LNCAP (cell line): ENCODE results near the gene PLOD3.

ENCODE experiments used
- TF ChIP-seq, protein P1 (sequence below): fragments of 450-650 bp; IDR thresholded peaks from 2 replicates; pipeline ENCODE4 v1.5.1; 2017; ENCODE audit warnings: mild to moderate bottlenecking

Gene PLOD3

DNA sequence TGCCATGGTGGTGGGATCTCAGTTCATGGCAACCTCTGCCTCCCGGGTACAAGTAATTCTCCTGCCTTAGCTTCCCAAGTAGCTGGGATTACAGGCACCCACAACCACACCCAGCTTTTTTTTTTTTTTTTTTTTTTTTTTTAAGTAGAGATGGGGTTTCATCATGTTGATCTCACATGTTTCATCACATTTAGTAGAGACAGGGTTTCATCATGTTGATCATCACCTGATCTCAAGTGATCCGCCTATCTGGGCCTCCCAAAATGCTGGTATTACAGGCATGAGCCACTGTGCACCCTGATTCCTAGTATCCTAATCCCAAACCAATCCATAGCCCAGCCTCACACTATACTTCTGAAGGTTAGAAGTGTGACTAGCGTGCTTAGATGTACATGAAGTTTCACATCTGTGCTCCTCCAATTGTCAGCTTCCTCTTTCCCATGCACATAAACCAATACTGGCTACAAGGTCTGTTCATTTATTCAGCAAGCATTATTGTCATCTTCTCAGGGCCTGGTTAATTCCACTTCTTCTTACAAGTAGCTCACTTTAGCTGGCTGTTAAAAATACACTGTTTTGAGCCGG is 30.4 kb downstream of the PLOD3 start:
- TF ChIP-seq, protein P1, sequence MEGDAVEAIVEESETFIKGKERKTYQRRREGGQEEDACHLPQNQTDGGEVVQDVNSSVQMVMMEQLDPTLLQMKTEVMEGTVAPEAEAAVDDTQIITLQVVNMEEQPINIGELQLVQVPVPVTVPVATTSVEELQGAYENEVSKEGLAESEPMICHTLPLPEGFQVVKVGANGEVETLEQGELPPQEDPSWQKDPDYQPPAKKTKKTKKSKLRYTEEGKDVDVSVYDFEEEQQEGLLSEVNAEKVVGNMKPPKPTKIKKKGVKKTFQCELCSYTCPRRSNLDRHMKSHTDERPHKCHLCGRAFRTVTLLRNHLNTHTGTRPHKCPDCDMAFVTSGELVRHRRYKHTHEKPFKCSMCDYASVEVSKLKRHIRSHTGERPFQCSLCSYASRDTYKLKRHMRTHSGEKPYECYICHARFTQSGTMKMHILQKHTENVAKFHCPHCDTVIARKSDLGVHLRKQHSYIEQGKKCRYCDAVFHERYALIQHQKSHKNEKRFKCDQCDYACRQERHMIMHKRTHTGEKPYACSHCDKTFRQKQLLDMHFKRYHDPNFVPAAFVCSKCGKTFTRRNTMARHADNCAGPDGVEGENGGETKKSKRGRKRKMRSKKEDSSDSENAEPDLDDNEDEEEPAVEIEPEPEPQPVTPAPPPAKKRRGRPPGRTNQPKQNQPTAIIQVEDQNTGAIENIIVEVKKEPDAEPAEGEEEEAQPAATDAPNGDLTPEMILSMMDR, result no peak

DNA sequence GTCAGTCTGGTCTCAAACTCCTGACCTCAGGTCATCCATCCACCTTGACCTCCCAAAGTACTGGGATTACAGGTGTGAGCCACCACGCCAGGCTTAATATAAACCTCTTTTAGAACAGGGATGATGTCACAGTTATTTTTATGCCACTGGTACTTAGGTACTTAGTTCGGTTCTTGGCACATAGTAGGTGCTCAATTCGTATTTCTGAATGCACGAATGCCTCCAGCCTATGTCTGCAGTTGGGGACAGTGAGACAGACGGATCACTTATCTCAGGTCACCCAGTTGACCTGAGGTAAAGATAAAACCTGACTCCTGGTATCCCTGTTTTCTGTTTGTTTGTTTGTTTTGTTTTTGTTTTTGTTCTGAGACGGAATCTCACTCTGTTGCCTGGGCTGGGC is 31.2 kb downstream of the PLOD3 start:
- TF ChIP-seq, protein P1, result no peak

DNA sequence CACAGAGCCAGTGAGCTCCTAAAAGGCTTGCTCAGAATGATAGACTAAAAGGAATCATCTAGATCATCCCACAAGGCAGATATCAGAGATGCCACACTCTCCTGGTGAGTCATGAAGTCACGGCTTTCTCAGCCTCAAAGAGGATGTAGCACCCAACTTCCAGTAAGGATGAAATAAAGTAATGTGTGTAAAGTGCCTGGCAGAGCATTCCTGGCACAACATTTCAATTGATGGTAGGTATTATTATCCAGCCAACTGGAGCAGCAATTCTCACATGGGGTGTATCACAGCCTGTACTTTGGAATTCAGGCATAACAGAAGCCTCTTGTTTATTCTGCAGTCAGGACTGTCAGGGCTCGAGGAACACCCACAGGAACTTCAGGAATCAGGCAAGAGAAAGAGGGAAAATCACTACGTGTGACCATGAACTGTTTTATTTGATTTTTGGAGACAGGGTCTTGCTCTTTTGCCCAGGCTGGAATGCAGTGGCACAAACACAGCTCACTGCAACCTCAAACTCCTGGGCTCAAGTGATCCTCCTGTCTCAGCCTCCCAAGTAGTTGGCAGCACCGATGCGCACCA is 32.0 kb downstream of the PLOD3 start:
- TF ChIP-seq, protein P1, result no peak

DNA sequence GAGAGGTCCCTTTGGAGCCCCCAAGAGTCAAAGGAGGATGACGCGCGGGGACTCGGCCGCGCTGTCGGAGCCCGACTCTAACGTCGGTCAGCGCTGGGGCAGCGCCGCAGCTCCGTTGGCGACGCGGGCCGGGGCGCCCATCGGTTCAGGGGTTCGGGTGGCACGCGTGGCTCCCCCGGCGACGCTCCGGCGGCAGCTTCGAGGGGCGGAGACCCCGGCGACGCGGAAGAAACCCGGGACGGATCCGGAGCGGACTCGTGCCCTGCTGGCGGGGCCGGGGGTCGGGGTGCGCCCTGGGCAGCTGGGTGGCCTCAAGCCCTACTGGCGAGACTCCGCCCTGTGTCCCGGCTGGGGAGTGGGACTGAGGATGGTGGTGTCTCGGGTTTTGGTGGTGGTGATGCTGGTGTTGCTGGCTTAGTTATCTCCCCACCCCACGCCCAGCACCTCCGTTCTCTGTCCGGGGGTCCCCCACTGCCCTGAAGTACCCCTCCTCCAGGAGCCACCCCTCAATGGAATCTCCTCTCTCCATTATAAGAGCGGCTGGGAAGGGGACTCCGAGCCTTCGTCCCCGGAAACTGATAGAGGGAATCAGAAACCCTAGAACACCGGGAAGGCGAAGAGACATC is 37.1 kb downstream of the PLOD3 start, which contains the start of gene NAT16:
Gene NAT16 (minus strand): TSS at position 164 of the 626 bp plus-strand sequence. CDS start 5,486 bp downstream, outside the sequence.
- TF ChIP-seq, protein P1, result no peak

DNA sequence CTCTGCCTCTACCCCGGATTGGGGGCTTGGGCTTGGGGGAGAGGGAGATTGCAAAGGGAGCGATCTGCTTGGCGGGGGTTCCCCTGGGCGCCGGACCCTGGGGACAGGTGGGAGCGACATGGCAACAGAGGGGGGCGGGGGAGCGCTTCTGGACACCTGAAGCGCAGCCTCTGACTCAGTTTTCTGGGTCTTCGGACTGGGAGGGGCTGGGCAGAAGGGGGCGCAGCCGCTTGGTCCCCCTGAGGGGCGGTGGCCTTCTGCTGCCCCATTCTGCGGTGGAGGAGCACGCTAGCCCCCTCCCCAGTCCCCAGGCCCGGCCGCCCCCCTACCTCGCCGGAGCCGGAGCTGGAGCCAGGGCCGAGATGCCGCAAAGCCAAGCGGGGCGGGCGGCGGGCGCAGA is 37.7 kb downstream of the PLOD3 start:
- TF ChIP-seq, protein P1, result no peak

DNA sequence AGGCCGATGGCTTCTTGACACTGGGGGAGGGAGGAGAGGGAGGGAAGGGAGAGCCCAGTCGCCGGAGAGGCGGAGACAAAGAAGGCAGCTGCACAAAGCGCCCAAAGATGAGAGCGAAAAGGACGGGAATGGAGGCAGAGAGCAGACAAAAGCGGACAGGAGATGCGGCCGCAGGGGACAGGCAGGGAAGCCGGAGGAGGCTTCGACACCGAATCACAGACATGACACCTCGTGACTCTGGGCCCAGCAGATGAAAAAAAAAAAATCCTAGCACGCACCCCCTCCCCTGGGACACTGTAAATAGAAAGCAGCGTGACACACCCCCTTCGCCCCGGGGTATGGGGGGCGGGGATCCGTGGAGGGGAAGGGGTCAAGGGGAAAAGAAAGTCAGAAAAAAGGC is 38.3 kb downstream of the PLOD3 start:
- TF ChIP-seq, protein P1, result no peak

DNA sequence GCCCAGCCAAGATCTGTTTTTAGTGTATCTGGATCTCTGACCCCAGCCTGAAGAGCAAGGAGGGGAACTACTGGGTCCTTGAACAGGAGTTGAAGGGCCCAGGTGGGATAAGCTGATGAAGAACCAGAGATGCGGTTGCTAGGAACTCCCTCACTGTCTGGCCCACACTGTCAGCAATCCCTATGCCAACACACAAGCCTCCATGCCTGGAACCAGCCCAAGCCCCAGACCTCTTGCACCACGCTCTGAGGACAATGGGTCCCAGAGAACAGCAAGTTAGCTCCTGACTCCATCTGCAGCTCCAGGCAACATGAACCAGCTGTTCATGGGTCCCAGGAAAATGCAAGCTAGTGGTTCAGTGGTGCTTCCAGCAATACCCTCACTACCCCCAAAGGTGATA is 39.7 kb downstream of the PLOD3 start:
- TF ChIP-seq, protein P1, result no peak
